Caki2 (cell line): ENCODE measurements around the gene RALGPS2. TPM values are rescaled to one million over a fixed set of nuclear protein-coding genes. Genes with fewer than 3 reads are reported as not detected.
"Not testable (repeated sequence)": the region's sequence is repeated elsewhere in the genome, so short reads cannot be mapped to it uniquely, and the experiment has no call there.

Experiments
- DNase-seq: peaks from one replicate; pipeline ENCODE4 v3.0.0-alpha.2; 2015; ENCODE audit warnings: low read depth
- in situ Hi-C: cut with HindIII; loops from 2 replicates; pipeline ENCODE4 v1.10.0; 2016; ENCODE audit warnings: low sequenced_read_pairs, low pct_unique_long_range_greater_than_20kb, mixed read lengths
- total RNA-seq: library from RNA; depleted of rRNA; stranded (reverse); fragments of >200 nt; shearing (Covaris generic); gene quantifications from 2 replicates; pipeline ENCODE4 v1.2.3, GENCODE V29; 2014; ENCODE audit warnings: low replicate concordance

The RALGPS2 gene
- total RNA-seq, 1 experiment from 2014 or later: 10.3 TPM

GRCh38 chr1:178821134-178821866 is 96.3 kb downstream of the RALGPS2 start:
- in situ Hi-C loops: no loop called here
- no peak for DNase-seq

GRCh38 chr1:178825167-178825566 is 100.1 kb downstream of the RALGPS2 start:
- no peak for DNase-seq
- in situ Hi-C loops: no loop called here

- no peak for DNase-seq
- in situ Hi-C loops: no loop called here
Measured at GRCh38 chr1:178844436-178844835, 119.4 kb downstream of the RALGPS2 start.

- DNase-seq: no peak
- in situ Hi-C loops: no loop called here
Measured at GRCh38 chr1:178846306-178846705, 121.3 kb downstream of the RALGPS2 start.

GRCh38 chr1:178847396-178847849 is 122.4 kb downstream of the RALGPS2 start:
- in situ Hi-C loops: no loop called here
- DNase-seq: peak; percentile 45

GRCh38 chr1:178847919-178848318 is 122.9 kb downstream of the RALGPS2 start:
- DNase-seq: peak; percentile 2
- in situ Hi-C loops: not testable (repeated sequence)

- in situ Hi-C loops: no loop called here
- no peak for DNase-seq
Measured at GRCh38 chr1:178849918-178850317, 124.9 kb downstream of the RALGPS2 start.

- no peak for DNase-seq
- in situ Hi-C loops: no loop called here
Measured at GRCh38 chr1:178857126-178857525, 132.1 kb downstream of the RALGPS2 start.

- no peak for DNase-seq
- in situ Hi-C loops: no loop called here
Measured at GRCh38 chr1:178862416-178862815, 137.4 kb downstream of the RALGPS2 start.

- in situ Hi-C loops: no loop called here
- DNase-seq: no peak
Measured at GRCh38 chr1:178862864-178863263, 137.8 kb downstream of the RALGPS2 start.

GRCh38 chr1:178864326-178864725 is 139.3 kb downstream of the RALGPS2 start:
- no peak for DNase-seq
- in situ Hi-C loops: no loop called here

GRCh38 chr1:178867670-178868069 is 142.6 kb downstream of the RALGPS2 start:
- in situ Hi-C loops: no loop called here
- DNase-seq: no peak

GRCh38 chr1:178868706-178869105 is 143.7 kb downstream of the RALGPS2 start:
- no peak for DNase-seq
- in situ Hi-C loops: no loop called here

- DNase-seq: no peak
- in situ Hi-C loops: no loop called here
Measured at GRCh38 chr1:178869119-178869697, 144.2 kb downstream of the RALGPS2 start.

GRCh38 chr1:178870221-178870620 is 145.2 kb downstream of the RALGPS2 start:
- in situ Hi-C loops: no loop called here
- DNase-seq: no peak

GRCh38 chr1:178870944-178871343 is 145.9 kb downstream of the RALGPS2 start, which contains the start of gene ANGPTL1:
TSS of gene ANGPTL1 (minus strand) at chr1:178871077. CDS start at chr1:178865776, 5,301 bp downstream.
- DNase-seq: no peak
- in situ Hi-C loops: no loop called here

GRCh38 chr1:178871551-178872320 is 146.7 kb downstream of the RALGPS2 start:
- no peak for DNase-seq
- in situ Hi-C loops: no loop called here

GRCh38 chr1:178874966-178875365 is 149.9 kb downstream of the RALGPS2 start:
- in situ Hi-C loops: no loop called here
- no peak for DNase-seq

GRCh38 chr1:178875936-178876335 is 150.9 kb downstream of the RALGPS2 start:
- no peak for DNase-seq
- in situ Hi-C loops: no loop called here
